Right ventricle myocardium inferior (tissue), 1 donor: Measurements from ENCODE around the gene DNAH11. TPM values are rescaled to one million over a fixed set of nuclear protein-coding genes. Genes with fewer than 3 reads are reported as not detected.
"Not testable (repeated sequence)": the region's sequence is repeated elsewhere in the genome, so short reads cannot be mapped to it uniquely, and the experiment has no call there.

Source experiments
- ATAC-seq: fragments of 200-7000 bp; cut with Tn5 transposase; one replicate; pipeline ENCODE4 v1.9.1; 2020; ENCODE audit warnings: mild to moderate bottlenecking, moderate library complexity
- DNase-seq: peaks from one replicate; pipeline ENCODE4 v3.0.0; 2021; ENCODE audit errors: missing footprints
- intact Hi-C: fragments of 100-400 bp; cut with DNase I; formaldehyde crosslinking; loops from one replicate; pipeline ENCODE4 v1.11.0; 2022
- total RNA-seq: library from RNA; stranded (reverse); fragmentation: NEBNext Ultra II Directional; extraction: Animal tissue kit (Norgen Biotek cat#: 25700); gene quantifications from one replicate; pipeline ENCODE4 v1.2.1, GENCODE V29; 2021
- donor health status: DM: no; HTN: yes; CAD: no; lungs with severe emphysema.

Gene DNAH11
- total RNA-seq, 1 donor from 2014 or later = 0.08 TPM

DNA sequence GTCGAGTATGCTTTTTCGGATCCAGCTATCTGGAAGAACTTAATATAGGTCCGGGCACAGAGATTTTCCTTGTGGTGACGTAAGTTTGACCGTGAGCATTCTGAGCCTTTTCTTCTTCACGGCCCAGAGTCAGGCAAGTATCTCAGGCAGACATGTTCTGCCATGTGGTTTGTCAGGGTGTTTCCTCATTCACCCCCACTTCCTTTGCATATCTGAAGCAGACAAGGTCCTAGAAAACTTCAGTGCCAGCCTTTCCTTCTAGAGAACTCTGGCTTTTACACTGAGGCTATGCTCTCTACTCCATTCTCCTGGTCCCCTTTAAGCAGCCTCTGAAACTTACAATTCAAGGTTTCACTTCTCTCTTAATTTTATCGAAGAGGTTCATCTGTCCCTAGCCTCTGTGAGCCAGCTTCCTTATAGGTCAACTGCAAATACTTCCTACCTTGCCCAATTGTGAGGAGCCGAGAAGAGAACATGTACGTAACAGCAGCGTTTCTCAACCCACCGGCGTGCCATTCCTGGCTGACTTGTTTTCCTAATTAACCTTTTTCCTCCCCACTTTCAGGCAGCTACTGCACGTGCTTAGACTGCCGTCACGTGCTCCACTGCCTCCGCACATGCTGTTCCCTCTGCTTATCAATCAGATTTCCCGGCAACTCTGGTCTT is 355.6 kb downstream of the DNAH11 start:
- DNase-seq (peak; percentile 72), ATAC-seq (peak; percentile 15)
- intact Hi-C loops = no loop called here

- no peak for ATAC-seq
- intact Hi-C loops = no loop called here
- DNase-seq = no peak
Observed at GRCh38 chr7:21902240-21902639, 359.4 kb downstream of the DNAH11 start.

GRCh38 chr7:21903020-21903786 is 360.4 kb downstream of the DNAH11 start:
- DNase-seq (no peak), ATAC-seq (peak; percentile 43)
- intact Hi-C loops = no loop called here

DNA sequence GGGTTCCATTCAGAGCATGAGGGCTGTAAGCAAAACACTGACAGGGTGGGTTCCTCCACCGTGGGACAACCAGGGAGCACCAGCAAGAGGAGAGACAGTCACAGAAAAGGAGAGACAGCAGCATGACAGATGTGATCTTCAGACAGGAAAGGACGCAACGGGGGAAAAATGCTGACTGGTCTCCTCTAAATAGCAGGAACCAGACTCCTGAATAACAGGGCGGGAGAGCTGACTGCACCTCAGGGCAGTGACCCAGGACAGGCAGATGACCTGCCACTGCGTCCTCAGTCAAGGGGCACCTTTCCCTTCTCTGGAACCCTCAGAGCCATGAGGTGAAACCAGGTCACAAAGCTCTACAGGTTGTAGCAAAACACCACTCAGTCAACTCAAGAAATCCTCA is 365.9 kb downstream of the DNAH11 start:
- no peak for DNase-seq

GRCh38 chr7:21910253-21910652 is 367.4 kb downstream of the DNAH11 start:
- peak; percentile 87 for ATAC-seq
- no peak for DNase-seq
- intact Hi-C loops = no loop called here

More for the DNA sequence above, 365.9 kb downstream of the DNAH11 start:
- ATAC-seq = no peak
- intact Hi-C loops = no loop called here

- DNase-seq (no peak), ATAC-seq (no peak)
- intact Hi-C loops = no loop called here
Observed at GRCh38 chr7:21911341-21911875, 368.6 kb downstream of the DNAH11 start.

DNA sequence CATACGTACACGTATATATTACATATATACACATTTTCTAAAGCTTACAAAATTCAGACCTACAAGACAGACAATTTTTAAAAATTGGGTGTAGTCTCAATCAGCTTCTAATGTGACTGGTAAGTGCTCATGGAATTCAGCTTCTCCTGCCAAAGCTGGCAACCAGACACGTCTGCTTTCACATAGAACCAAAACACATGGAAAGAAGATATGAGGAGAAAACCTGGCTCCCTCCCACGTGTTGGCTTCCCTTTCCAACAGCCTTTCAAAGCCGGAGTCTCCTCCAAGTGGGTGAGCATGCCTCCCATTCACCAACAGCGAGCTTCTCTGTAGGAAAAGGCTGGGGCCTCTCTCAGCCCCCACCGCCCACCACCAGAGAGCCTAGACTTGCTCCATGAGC is 369.5 kb downstream of the DNAH11 start:
- peak; percentile 67 for ATAC-seq
- DNase-seq = no peak
- intact Hi-C loops = loop anchor here (2.0 kb wide), 1 partner anchor 32 kb away; the partner anchor contains the start of gene CDCA7L

DNA sequence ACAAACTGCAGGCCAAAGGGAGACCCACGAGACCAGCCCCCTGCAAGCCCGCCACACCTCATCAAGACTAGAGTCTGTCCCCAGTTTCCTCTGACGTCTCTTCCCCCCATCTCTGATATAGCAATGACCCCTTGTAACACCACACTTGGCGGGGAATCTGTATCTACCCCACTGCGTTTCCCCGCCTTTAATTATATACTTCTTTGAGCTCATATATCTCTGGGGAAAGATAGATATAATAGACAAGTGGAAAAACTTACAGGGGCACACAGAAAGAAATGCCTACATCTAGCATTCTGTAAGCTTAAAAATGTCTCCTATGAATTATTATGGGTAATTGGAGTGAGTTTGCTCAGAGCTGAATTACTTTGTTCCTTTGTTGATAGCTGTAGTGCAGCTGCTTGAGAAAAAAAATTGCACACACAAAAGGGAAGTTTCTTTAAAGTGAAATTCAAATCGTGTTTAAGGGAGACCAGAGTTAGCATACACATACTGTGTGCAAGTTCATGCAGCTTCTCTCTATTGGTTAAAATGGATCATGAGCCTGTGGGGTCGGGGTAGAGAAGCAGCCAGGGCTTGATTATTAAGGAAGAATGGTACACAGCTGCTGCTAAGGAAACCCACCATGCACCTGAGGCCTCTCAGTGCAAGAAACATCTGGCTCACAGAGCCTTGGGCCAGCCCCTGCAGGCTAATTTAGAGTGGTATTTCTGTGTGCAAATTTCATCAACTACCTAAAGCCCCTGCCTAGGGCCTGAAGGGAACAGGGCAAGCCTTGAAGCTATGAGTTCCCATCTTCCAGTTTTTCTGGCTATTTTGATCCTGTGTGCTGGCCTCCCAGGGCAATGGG is 370.3 kb downstream of the DNAH11 start:
- no peak for ATAC-seq
- intact Hi-C loops = loop anchor here (2.0 kb wide), 1 partner anchor 32 kb away; the partner anchor contains the start of gene CDCA7L
- DNase-seq = no peak

DNA sequence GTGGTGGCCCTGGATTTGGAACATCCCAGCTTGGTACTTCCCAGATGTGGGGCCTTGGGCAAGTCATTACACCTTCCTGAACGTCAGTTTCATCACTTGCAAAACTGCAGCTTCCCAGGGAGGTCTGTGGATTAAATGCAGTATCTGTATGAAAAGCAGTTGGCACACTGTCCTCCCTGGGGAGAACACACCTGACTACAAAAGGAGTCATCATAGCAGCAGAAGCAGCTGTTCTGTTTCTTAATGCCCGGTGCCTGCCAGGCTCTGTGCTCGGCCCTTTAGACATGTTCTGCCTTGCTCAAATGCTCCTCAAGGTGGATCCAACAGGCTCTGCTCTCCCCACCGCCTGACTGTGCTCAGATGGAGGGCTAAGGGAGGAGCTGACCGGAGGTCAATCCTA is 371.8 kb downstream of the DNAH11 start:
- intact Hi-C loops = no loop called here
- ATAC-seq (no peak), DNase-seq (no peak)

GRCh38 chr7:21915140-21915539 is 372.3 kb downstream of the DNAH11 start:
- intact Hi-C loops = no loop called here
- ATAC-seq = no peak
- no peak for DNase-seq

- ATAC-seq = no peak
- no peak for DNase-seq
- intact Hi-C loops = no loop called here
Observed at GRCh38 chr7:21916176-21916575, 373.3 kb downstream of the DNAH11 start.

DNA sequence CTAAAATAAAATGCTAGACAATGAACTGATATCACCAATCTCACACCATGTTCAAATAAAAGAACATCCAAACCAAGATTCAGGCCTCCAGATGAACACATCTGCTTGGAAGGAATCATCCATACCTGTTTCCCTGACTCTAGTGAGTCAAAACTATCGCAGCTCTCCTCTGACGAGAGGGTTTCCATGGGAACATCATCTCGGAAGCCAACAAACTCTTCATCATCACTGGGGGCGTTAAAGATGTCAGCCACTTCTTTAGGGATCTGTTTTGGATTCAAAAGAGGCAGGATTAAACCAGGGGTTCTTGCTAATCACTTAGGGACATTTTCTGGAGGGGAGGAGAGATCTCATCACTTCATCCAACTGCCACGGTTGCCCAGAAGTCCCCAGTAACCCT is 373.8 kb downstream of the DNAH11 start:
- DNase-seq = no peak
- intact Hi-C loops = no loop called here
- no peak for ATAC-seq

DNA sequence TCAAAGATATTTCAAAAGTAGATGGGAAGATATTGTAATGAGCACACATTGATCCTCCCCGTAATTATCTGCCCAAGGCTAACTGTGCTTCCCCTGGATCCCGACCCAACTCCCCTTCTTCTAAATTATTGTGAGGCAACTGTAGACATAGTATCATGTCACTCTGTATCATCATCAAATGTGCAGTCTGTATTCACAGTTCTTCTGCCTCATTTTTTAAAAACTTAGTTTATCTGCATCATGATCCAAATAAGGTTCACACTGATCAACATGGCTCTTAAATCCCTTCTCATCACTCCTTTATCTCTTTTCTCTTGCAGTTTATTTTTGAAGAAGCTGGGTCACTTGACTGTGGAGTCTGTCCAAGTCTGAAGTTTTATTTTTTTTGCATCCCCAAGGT is 375.4 kb downstream of the DNAH11 start:
- DNase-seq (no peak), ATAC-seq (no peak)
- intact Hi-C loops = no loop called here

- intact Hi-C loops = no loop called here
- ATAC-seq (no peak), DNase-seq (no peak)
Observed at GRCh38 chr7:21920936-21921335, 378.1 kb downstream of the DNAH11 start.

- no peak for ATAC-seq
- no peak for DNase-seq
- intact Hi-C loops = loop anchor here (2.0 kb wide), 1 partner anchor 20 kb away; no protein-coding TSS in a partner anchor
Observed at GRCh38 chr7:21922605-21923004, 379.8 kb downstream of the DNAH11 start.

GRCh38 chr7:21923658-21924057 is 380.8 kb downstream of the DNAH11 start:
- intact Hi-C loops = loop anchor here (2.0 kb wide), 1 partner anchor 19 kb away; no protein-coding TSS in a partner anchor
- no peak for DNase-seq
- peak; percentile 83 for ATAC-seq

GRCh38 chr7:21926448-21926847 is 383.6 kb downstream of the DNAH11 start:
- ATAC-seq = no peak
- intact Hi-C loops = no loop called here
- DNase-seq = no peak

GRCh38 chr7:21927693-21928092 is 384.9 kb downstream of the DNAH11 start:
- intact Hi-C loops = no loop called here
- ATAC-seq (no peak), DNase-seq (no peak)

- DNase-seq, intact Hi-C loops, ATAC-seq: not testable (repeated sequence)
Observed at GRCh38 chr7:21933293-21933692, 390.5 kb downstream of the DNAH11 start.
